Caco-2 (cell line): ENCODE measurements around the gene ADAM12. TPM values are rescaled to one million over a fixed set of nuclear protein-coding genes. Genes with fewer than 3 reads are reported as not detected.

ENCODE experiments used
- BruUV-seq: library from RNA; stranded (reverse); fragments of 400-500 nt; replicated peaks from 2 replicates; lab custom pipeline; 2021; lab: Mats Ljungman, UMichigan
- CTCF ChIA-PET: fragments of 300-600 bp; sonication (Branson Sonifier 250); formaldehyde crosslinking; loops from one replicate; lab custom pipeline; 2022; ENCODE audit warnings: antibody characterized with exemption; lab: Charles Lee
- POLR2A ChIA-PET: fragments of 300-600 bp; sonication (Branson Sonifier 250); formaldehyde crosslinking; loops from one replicate; lab custom pipeline; 2022; ENCODE audit warnings: antibody characterized with exemption; lab: Charles Lee
- DNase-seq, 2 experiments: peaks; one replicate each; pipeline versions ENCODE4 v3.0.0 to v3.0.0-alpha.2; 2020 to 2022
- H3K27me3 ChIP-seq: replicated peaks from 2 replicates; pipeline ENCODE4 v1.6.0; 2011; ENCODE audit warnings: low read length; ENCODE audit not compliant: control insufficient read depth, insufficient read depth
- H3K36me3 ChIP-seq: 2 replicates; pipeline ENCODE4 v1.5.1; 2011; ENCODE audit warnings: low read length; ENCODE audit not compliant: control insufficient read depth, insufficient read depth
- H3K4me1 ChIP-seq: fragments of 250-450 bp; sonication (Bioruptor Pico); 2 replicates; pipeline ENCODE4 v1.5.1; 2020; ENCODE audit warnings: mild to moderate bottlenecking
- H3K4me3 ChIP-seq: 2 replicates; pipeline ENCODE4 v1.5.1; 2011; ENCODE audit warnings: low read depth, mild to moderate bottlenecking, control low read depth, low read length
- H3K9me3 ChIP-seq: fragments of 250-450 bp; sonication (Bioruptor Pico); 2 replicates; pipeline ENCODE4 v1.5.1; 2020; ENCODE audit warnings: mild to moderate bottlenecking, moderate library complexity
- H3K27ac Mint-ChIP-seq: one replicate; pipeline ENCODE4 v1.8.0; 2022; ENCODE audit warnings: mixed read lengths; ENCODE audit not compliant: unreplicated experiment
- H3K27me3 Mint-ChIP-seq: one replicate; pipeline ENCODE4 v1.8.0; 2022; ENCODE audit warnings: mixed read lengths; ENCODE audit not compliant: insufficient read depth, unreplicated experiment
- H3K36me3 Mint-ChIP-seq: one replicate; pipeline ENCODE4 v1.8.0; 2022; ENCODE audit warnings: mild to moderate bottlenecking, mixed read lengths; ENCODE audit not compliant: insufficient read depth, unreplicated experiment
- H3K4me1 Mint-ChIP-seq: one replicate; pipeline ENCODE4 v1.8.0; 2022; ENCODE audit warnings: low read depth, mixed read lengths; ENCODE audit not compliant: unreplicated experiment
- H3K4me3 Mint-ChIP-seq: one replicate; pipeline ENCODE4 v1.8.0; 2022; ENCODE audit warnings: mild to moderate bottlenecking, moderate library complexity, mixed read lengths; ENCODE audit not compliant: unreplicated experiment
- H3K9me3 Mint-ChIP-seq: one replicate; pipeline ENCODE4 v1.8.0; 2022; ENCODE audit warnings: mixed read lengths; ENCODE audit not compliant: unreplicated experiment
- CTCF ChIP-seq, 2 experiments: fragments of 200-600 bp in 1 of 2; IDR thresholded peaks; 1 replicate in 1 of 2; 2 replicates in 1 of 2; pipeline versions ENCODE4 v1.5.1 to v1.8.0; 2011 to 2022; ENCODE audit warnings: antibody characterized with exemption in 1 of 2, control low read depth in 1 of 2, inconsistent platforms in 1 of 2, low read depth in 1 of 2, low read length in 1 of 2, mild to moderate bottlenecking in 1 of 2, moderate library complexity in 1 of 2; ENCODE audit not compliant: insufficient read depth in 1 of 2, severe bottlenecking in 1 of 2, unreplicated experiment in 1 of 2
- intact Hi-C: fragments of 100-400 bp; cut with micrococcal nuclease; formaldehyde crosslinking; loops from one replicate; pipeline ENCODE4 v1.10.0; 2022; ENCODE audit not compliant: unreplicated experiment
- total RNA-seq: library from RNA; stranded (reverse); gene quantifications from 2 replicates; pipeline ENCODE4 v1.2.3, GENCODE V29; 2022

ADAM12 gene
- total RNA-seq, 1 experiment from 2014 or later = not detected

- no peaks in the 10 kb centered on the region for H3K4me1 ChIP-seq
- Mint-ChIP-seq H3K4me1 (no peaks in the 10 kb centered on the region), H3K27me3 (peaks cover 4% of the 10 kb centered on the region), H3K4me3 (no peak overlapping the region), H3K27ac (no peak overlapping the region), H3K9me3 (no peaks in the 10 kb centered on the region), H3K36me3 (no peaks in the 10 kb centered on the region)
- intact Hi-C loops = no loop called here
- DNase-seq = no peak
- H3K36me3 ChIP-seq = no peaks in the 10 kb centered on the region
- no TSS peak for BruUV-seq
- POLR2A ChIA-PET = no interaction called here
- CTCF ChIA-PET = no interaction called here
- H3K9me3 ChIP-seq = no peaks in the 10 kb centered on the region
- no peak overlapping the region for H3K4me3 ChIP-seq
- no peak for TF ChIP-seq CTCF (IDR thresholded peaks at IDR 0.05; ENCODE audit: insufficient read depth in 1 of 2, low read depth in 1 of 2, low read length in 1 of 2, severe bottlenecking in 1 of 2, unreplicated experiment in 1 of 2)
- peaks cover 2% of the 10 kb centered on the region for H3K27me3 ChIP-seq
These were observed 216.7 kb downstream of the ADAM12 start for GRCh38 chr10:126171555-126171954.

GRCh38 chr10:126170776-126171175 is 217.5 kb downstream of the ADAM12 start:
- intact Hi-C loops = no loop called here
- Histone ChIP-seq H3K4me3 (no peak overlapping the region), H3K4me1 (no peaks in the 10 kb centered on the region), H3K27me3 (peaks cover 2% of the 10 kb centered on the region), H3K9me3 (no peaks in the 10 kb centered on the region), H3K36me3 (no peaks in the 10 kb centered on the region)
- Mint-ChIP-seq H3K27me3 (peaks cover 4% of the 10 kb centered on the region), H3K27ac (no peak overlapping the region), H3K9me3 (no peaks in the 10 kb centered on the region), H3K4me3 (no peak overlapping the region), H3K36me3 (no peaks in the 10 kb centered on the region), H3K4me1 (no peaks in the 10 kb centered on the region)
- TF ChIP-seq CTCF (IDR thresholded peaks at IDR 0.05; ENCODE audit: insufficient read depth in 1 of 2, low read depth in 1 of 2, low read length in 1 of 2, severe bottlenecking in 1 of 2, unreplicated experiment in 1 of 2) = no peak
- no TSS peak for BruUV-seq
- no peak for DNase-seq
- CTCF ChIA-PET = no interaction called here
- POLR2A ChIA-PET = no interaction called here

GRCh38 chr10:126170371-126170770 is 217.9 kb downstream of the ADAM12 start:
- H3K4me3 Mint-ChIP-seq = no peak overlapping the region
- intact Hi-C loops = no loop called here
- H3K9me3 Mint-ChIP-seq = no peaks in the 10 kb centered on the region
- H3K4me1 Mint-ChIP-seq = no peaks in the 10 kb centered on the region
- Histone ChIP-seq H3K4me1 (no peaks in the 10 kb centered on the region), H3K4me3 (no peak overlapping the region), H3K27me3 (peaks cover 2% of the 10 kb centered on the region), H3K9me3 (no peaks in the 10 kb centered on the region), H3K36me3 (no peaks in the 10 kb centered on the region)
- DNase-seq = no peak
- no peaks in the 10 kb centered on the region for H3K36me3 Mint-ChIP-seq
- POLR2A ChIA-PET = no interaction called here
- H3K27me3 Mint-ChIP-seq = peaks cover 4% of the 10 kb centered on the region
- TF ChIP-seq CTCF (IDR thresholded peaks at IDR 0.05; ENCODE audit: insufficient read depth in 1 of 2, low read depth in 1 of 2, low read length in 1 of 2, severe bottlenecking in 1 of 2, unreplicated experiment in 1 of 2) = no peak
- BruUV-seq = no TSS peak
- no peak overlapping the region for H3K27ac Mint-ChIP-seq
- CTCF ChIA-PET = no interaction called here
